ENCODE measurements around the gene MAT2A.
A peak's percentile ranks its signal among the peaks of the same experiment; 100 is the strongest.
"Not testable (repeated sequence)": the region's sequence is repeated elsewhere in the genome, so short reads cannot be mapped to it uniquely, and the experiment has no call there.

MAT2A gene

GRCh38 chr2:85524336-85524908 is 14.5 kb upstream of the MAT2A start:
- no peak for DNase-seq

GRCh38 chr2:85525029-85525428 is 13.9 kb upstream of the MAT2A start:
- DNase-seq = no peak

GRCh38 chr2:85525567-85525966 is 13.4 kb upstream of the MAT2A start:
- DNase-seq = no peak

GRCh38 chr2:85527787-85528186 is 11.2 kb upstream of the MAT2A start:
- no peak for DNase-seq

GRCh38 chr2:85528355-85528754 is 10.6 kb upstream of the MAT2A start:
- no peak for DNase-seq

- DNase-seq = no peak
These were observed 9.2 kb upstream of the MAT2A start for GRCh38 chr2:85529809-85530208.

GRCh38 chr2:85531589-85531988 is 7.4 kb upstream of the MAT2A start:
- no peak for DNase-seq

- no peak for DNase-seq
These were observed 4.9 kb upstream of the MAT2A start for GRCh38 chr2:85534099-85534498.

GRCh38 chr2:85534881-85535280 is 4.1 kb upstream of the MAT2A start:
- no peak for DNase-seq

GRCh38 chr2:85536479-85536878 is 2.5 kb upstream of the MAT2A start:
- DNase-seq = no peak

GRCh38 chr2:85537600-85538506 is 1.1 kb upstream of the MAT2A start:
- peak; percentile 69 for DNase-seq

- peak; percentile 88 for DNase-seq
These were observed 579 bp downstream of the MAT2A start for GRCh38 chr2:85539361-85540132.

GRCh38 chr2:85540133-85540648 is 1.2 kb downstream of the MAT2A start:
- DNase-seq = no peak

- no peak for DNase-seq
These were observed 2.3 kb downstream of the MAT2A start for GRCh38 chr2:85541262-85541661.

GRCh38 chr2:85541753-85542457 is 2.9 kb downstream of the MAT2A start:
- no peak for DNase-seq

GRCh38 chr2:85542777-85543176 is 3.8 kb downstream of the MAT2A start:
- DNase-seq = no peak

- DNase-seq = not testable (repeated sequence)
These were observed 5.3 kb downstream of the MAT2A start for GRCh38 chr2:85544254-85544691.

- DNase-seq = not testable (repeated sequence)
These were observed 6.2 kb downstream of the MAT2A start for GRCh38 chr2:85544915-85545779.

- no peak for DNase-seq
These were observed 6.8 kb downstream of the MAT2A start for GRCh38 chr2:85545780-85546240.

- no peak for DNase-seq
These were observed 8.3 kb downstream of the MAT2A start for GRCh38 chr2:85547089-85547858.
